COR-L47 (cell line): ENCODE measurements around the gene CFAP73.
"Not testable (repeated sequence)": the region's sequence is repeated elsewhere in the genome, so short reads cannot be mapped to it uniquely, and the experiment has no call there.

Experiments
- DNase-seq: peaks from one replicate; lab custom pipeline; 2025; lab: John Stamatoyannopoulos, UW

Gene CFAP73

GRCh38 chr12:113191227-113191626, 41.7 kb downstream of the CFAP73 start:
- DNase-seq, result no peak

GRCh38 chr12:113194971-113195391, 45.5 kb downstream of the CFAP73 start:
- no peak for DNase-seq

- no peak for DNase-seq
These were observed 46.1 kb downstream of the CFAP73 start for GRCh38 chr12:113195598-113195997.

GRCh38 chr12:113196582-113196981, 47.1 kb downstream of the CFAP73 start:
- DNase-seq, result no peak

- DNase-seq, result peak; percentile 57
These were observed 47.5 kb downstream of the CFAP73 start for GRCh38 chr12:113196990-113197389.

GRCh38 chr12:113197518-113198077, 48.1 kb downstream of the CFAP73 start:
- DNase-seq, result no peak

- DNase-seq, result no peak
These were observed 48.8 kb downstream of the CFAP73 start for GRCh38 chr12:113198296-113198695.

GRCh38 chr12:113200021-113200797, 50.7 kb downstream of the CFAP73 start:
- no peak for DNase-seq

GRCh38 chr12:113201187-113202177, 52.0 kb downstream of the CFAP73 start:
- no peak for DNase-seq

GRCh38 chr12:113202300-113203075, 53.0 kb downstream of the CFAP73 start:
- no peak for DNase-seq

- no peak for DNase-seq
These were observed 54.6 kb downstream of the CFAP73 start for GRCh38 chr12:113203852-113204760.

GRCh38 chr12:113204804-113205203, 55.3 kb downstream of the CFAP73 start:
- no peak for DNase-seq

- DNase-seq, result not testable (repeated sequence)
These were observed 57.3 kb downstream of the CFAP73 start for GRCh38 chr12:113206802-113207201.

GRCh38 chr12:113207613-113208040, 58.1 kb downstream of the CFAP73 start:
- DNase-seq, result no peak

GRCh38 chr12:113208041-113208934, 58.8 kb downstream of the CFAP73 start:
- no peak for DNase-seq
